ENCODE data around the gene PIAS2.

GRCh38 chr18:46793565-46793964 is 123.7 kb downstream of the PIAS2 start:
- TF ChIP-seq POLR2AphosphoS5 (IDR thresholded peaks at IDR 0.05) (no peak), CTCF (IDR thresholded peaks at IDR 0.05) (no peak)
